C4-2B (cell line): Measurements from ENCODE around the gene RELN.

Experiments
- ZFX ChIP-seq: fragments of 450-650 bp; IDR thresholded peaks from 2 replicates; pipeline ENCODE4 v1.6.1; 2017
- TF ChIP-seq, protein P1 (sequence below): fragments of 450-650 bp; conservative IDR thresholded peaks from 2 replicates; pipeline ENCODE4 v1.5.1; 2017; ENCODE audit warnings: mild to moderate bottlenecking

DNA sequence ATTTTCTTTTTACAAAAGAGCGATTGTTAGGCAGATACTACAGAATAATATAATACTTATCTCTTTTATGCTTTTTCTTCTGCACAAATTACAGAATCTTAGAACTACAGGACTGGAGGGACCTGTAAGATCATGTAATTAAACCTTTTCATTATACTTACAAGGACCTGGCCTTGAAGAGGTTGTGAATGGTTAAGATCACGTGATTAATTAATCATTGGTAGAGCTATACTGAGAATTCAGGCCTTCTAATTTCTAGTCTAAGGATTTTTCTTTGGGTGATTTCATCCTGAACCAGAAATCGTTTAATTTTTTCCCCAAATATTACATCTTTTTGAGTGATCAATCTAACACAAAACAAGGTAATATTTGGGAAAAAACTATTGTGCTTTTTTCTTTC lies 379.7 kb downstream of the RELN start:
- TF ChIP-seq, protein P1, sequence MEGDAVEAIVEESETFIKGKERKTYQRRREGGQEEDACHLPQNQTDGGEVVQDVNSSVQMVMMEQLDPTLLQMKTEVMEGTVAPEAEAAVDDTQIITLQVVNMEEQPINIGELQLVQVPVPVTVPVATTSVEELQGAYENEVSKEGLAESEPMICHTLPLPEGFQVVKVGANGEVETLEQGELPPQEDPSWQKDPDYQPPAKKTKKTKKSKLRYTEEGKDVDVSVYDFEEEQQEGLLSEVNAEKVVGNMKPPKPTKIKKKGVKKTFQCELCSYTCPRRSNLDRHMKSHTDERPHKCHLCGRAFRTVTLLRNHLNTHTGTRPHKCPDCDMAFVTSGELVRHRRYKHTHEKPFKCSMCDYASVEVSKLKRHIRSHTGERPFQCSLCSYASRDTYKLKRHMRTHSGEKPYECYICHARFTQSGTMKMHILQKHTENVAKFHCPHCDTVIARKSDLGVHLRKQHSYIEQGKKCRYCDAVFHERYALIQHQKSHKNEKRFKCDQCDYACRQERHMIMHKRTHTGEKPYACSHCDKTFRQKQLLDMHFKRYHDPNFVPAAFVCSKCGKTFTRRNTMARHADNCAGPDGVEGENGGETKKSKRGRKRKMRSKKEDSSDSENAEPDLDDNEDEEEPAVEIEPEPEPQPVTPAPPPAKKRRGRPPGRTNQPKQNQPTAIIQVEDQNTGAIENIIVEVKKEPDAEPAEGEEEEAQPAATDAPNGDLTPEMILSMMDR, result no peak
- no peak for TF ChIP-seq ZFX
